Psoas muscle (tissue), 8 donors: ENCODE measurements around the gene TSHR. TPM values are rescaled to one million over a fixed set of nuclear protein-coding genes. Genes with fewer than 3 reads are reported as not detected.

Source experiments
- ATAC-seq, 4 donors: fragments of 200-7000 bp; cut with Tn5 transposase; one replicate each; pipeline ENCODE4 v1.9.1; 2020; ENCODE audit warnings: moderate library complexity in 3 of 4, mild to moderate bottlenecking in 2 of 4
- DNase-seq, 2 donors: peaks; one replicate each; pipeline ENCODE4 v3.0.0-alpha.2; 2020
- H3K27ac ChIP-seq: fragments of 200-600 bp; one replicate; pipeline ENCODE4 v1.8.0; 2022
- H3K27me3 ChIP-seq, 3 donors: fragments of 200-600 bp in 1 of 3; one replicate each; pipeline versions ENCODE4 v1.6.1 to v1.8.0; 2013 to 2022; ENCODE audit warnings: low read length in 2 of 3, mild to moderate bottlenecking in 2 of 3, moderate library complexity in 1 of 3; ENCODE audit not compliant: insufficient read depth in 3 of 3
- H3K36me3 ChIP-seq, 2 donors: fragments of 200-600 bp in 1 of 2; one replicate each; pipeline versions ENCODE4 v1.6.1 to v1.8.0; 2013 to 2022; ENCODE audit warnings: low read depth in 1 of 2, mild to moderate bottlenecking in 1 of 2, moderate library complexity in 1 of 2; ENCODE audit not compliant: insufficient read depth in 1 of 2
- H3K4me1 ChIP-seq: fragments of 200-600 bp; one replicate; pipeline ENCODE4 v1.8.0; 2022
- H3K4me3 ChIP-seq: fragments of 200-600 bp; one replicate; pipeline ENCODE4 v1.8.0; 2022; ENCODE audit warnings: mild to moderate bottlenecking
- H3K9me3 ChIP-seq: fragments of 200-600 bp; one replicate; pipeline ENCODE4 v1.8.0; 2022
- CTCF ChIP-seq: fragments of 200-600 bp; IDR thresholded peaks from one replicate; pipeline ENCODE4 v1.8.0; 2022; ENCODE audit warnings: antibody characterized with exemption
- WGBS, 3 donors: extraction: QIAGEN DNeasy Blood & Tissue Kit; methylation state at CpG; one replicate each; pipeline versions ENCODE4 v1.1.6 to v1.1.7; 2013; 5-methylcytosine and 5-hydroxymethylcytosine counted together
- intact Hi-C, 2 donors: fragments of 100-400 bp; cut with DNase I; formaldehyde crosslinking; loops; one replicate each; pipeline versions ENCODE4 v1.11.0 to v1.14.2; 2022
- polyA plus RNA-seq, 3 donors: library from polyadenylated mRNA; stranded (reverse); fragments of 200-250 nt; gene quantifications; one replicate each; pipeline ENCODE4 v1.2.3, GENCODE V29; 2013
- total RNA-seq, 4 donors: library from RNA; stranded (reverse); fragmentation: NEBNext Ultra II Directional in 2 of 4; extraction: Animal tissue kit (Norgen Biotek cat#: 25700) in 2 of 4; gene quantifications; one replicate each; pipeline versions ENCODE4 v1.2.1 to v1.2.4, GENCODE V29; 2021 to 2023
- donor health status: healthy with polysubstance abuse.
- donor health status: DM: no; HTN: no; CAD: no; lungs with moderate emphysema.
- donor health status: Bipolar disorder and iron deficiency.
- donor health status: healthy.
- donor health status: DM: yes; HTN: yes; CAD: no.
- donor health status: DM: no; HTN: no; CAD: no.
- donor health status: DM: no; HTN: no; CAD: no.
- donor health status: DM: yes; HTN: yes; CAD: no.

Gene TSHR
- total and polyA plus RNA-seq, 7 donors = 0.01 to 0.60 (median 0.12) TPM; not detected in 2

GRCh38 chr14:81144824-81145603, 189.6 kb downstream of the TSHR start:
- no peak overlapping the region for H3K27ac ChIP-seq
- no peak overlapping the region for H3K4me3 ChIP-seq
- ATAC-seq (no peak), DNase-seq (no peak)
- no peak for TF ChIP-seq CTCF
- no peaks in the 10 kb centered on the region for H3K27me3 ChIP-seq
- intact Hi-C loops = no loop called here
- H3K9me3 ChIP-seq = no peaks in the 10 kb centered on the region
- H3K4me1 ChIP-seq = no peaks in the 10 kb centered on the region
- 58 to 80% (median 68%) methylated on average over 3 of the region's 3 CpGs for WGBS, 3 donors
- no peaks in the 10 kb centered on the region for H3K36me3 ChIP-seq

- no peak for DNase-seq
- WGBS, 3 donors = 48 to 60% (median 48%) methylated on average over 2 of the region's 2 CpGs
- no peak for TF ChIP-seq CTCF
- H3K4me3 ChIP-seq = no peak overlapping the region
- H3K4me1 ChIP-seq = no peaks in the 10 kb centered on the region
- ATAC-seq = no peak
- H3K36me3 ChIP-seq = no peaks in the 10 kb centered on the region
- intact Hi-C loops = no loop called here
- no peaks in the 10 kb centered on the region for H3K27me3 ChIP-seq
- H3K27ac ChIP-seq = no peak overlapping the region
- no peaks in the 10 kb centered on the region for H3K9me3 ChIP-seq
Observed at GRCh38 chr14:81147140-81147897, 191.9 kb downstream of the TSHR start.

GRCh38 chr14:81148635-81149034, 193.2 kb downstream of the TSHR start:
- no peak for TF ChIP-seq CTCF

GRCh38 chr14:81153187-81153586, 197.8 kb downstream of the TSHR start:
- no peak for TF ChIP-seq CTCF
- DNase-seq = no peak
- Histone ChIP-seq H3K27me3 (no peaks in the 10 kb centered on the region), H3K36me3 (no peaks in the 10 kb centered on the region), H3K9me3 (no peaks in the 10 kb centered on the region), H3K4me1 (no peaks in the 10 kb centered on the region), H3K4me3 (no peak overlapping the region), H3K27ac (no peak overlapping the region)
- intact Hi-C loops = no loop called here
- no peak for ATAC-seq
- 77 to 85% (median 78%) methylated on average over 1 of the region's 1 CpG for WGBS, 3 donors

More at GRCh38 chr14:81148635-81149034, 193.2 kb downstream of the TSHR start:
- Histone ChIP-seq H3K4me3 (no peak overlapping the region), H3K27me3 (no peaks in the 10 kb centered on the region), H3K27ac (no peak overlapping the region), H3K36me3 (no peaks in the 10 kb centered on the region), H3K9me3 (no peaks in the 10 kb centered on the region), H3K4me1 (no peaks in the 10 kb centered on the region)
- 58 to 66% (median 60%) methylated on average over 4 of the region's 4 CpGs for WGBS, 3 donors
- intact Hi-C loops = no loop called here
- DNase-seq = no peak
- no peak for ATAC-seq
